GM18502 (cell line): ENCODE data around the gene WDR18.
A peak's percentile ranks its signal among the peaks of the same experiment; 100 is the strongest.
"Not testable (repeated sequence)": the region's sequence is repeated elsewhere in the genome, so short reads cannot be mapped to it uniquely, and the experiment has no call there.

Experiments
- ATAC-seq: cut with Tn5 transposase; IDR thresholded peaks from one replicate; pipeline ENCODE4 v1.9.1; 2021; ENCODE audit warnings: mild to moderate bottlenecking; ENCODE audit not compliant: unreplicated experiment, poor library complexity

WDR18 gene

GRCh38 chr19:948842-949496 lies 35.2 kb upstream of the WDR18 start:
- no peak for ATAC-seq

GRCh38 chr19:950352-951066 lies 33.6 kb upstream of the WDR18 start:
- ATAC-seq = no peak

- ATAC-seq = no peak
Measured at GRCh38 chr19:952049-952679, 32.0 kb upstream of the WDR18 start.

- no peak for ATAC-seq
Measured at GRCh38 chr19:952680-953444, 31.3 kb upstream of the WDR18 start.

- no peak for ATAC-seq
Measured at GRCh38 chr19:953445-954271, 30.5 kb upstream of the WDR18 start.

- no peak for ATAC-seq
Measured at GRCh38 chr19:954272-954671, 29.9 kb upstream of the WDR18 start.

GRCh38 chr19:954672-955494 lies 29.3 kb upstream of the WDR18 start:
- peak; percentile 42 for ATAC-seq

- no peak for ATAC-seq
Measured at GRCh38 chr19:955803-956765, 28.1 kb upstream of the WDR18 start.

GRCh38 chr19:956766-957440 lies 27.2 kb upstream of the WDR18 start:
- ATAC-seq = no peak

GRCh38 chr19:957578-957977 lies 26.6 kb upstream of the WDR18 start:
- ATAC-seq = not testable (repeated sequence)

- no peak for ATAC-seq
Measured at GRCh38 chr19:958967-959855, 24.9 kb upstream of the WDR18 start.

GRCh38 chr19:960020-960419 lies 24.1 kb upstream of the WDR18 start:
- no peak for ATAC-seq

GRCh38 chr19:960601-960938 lies 23.6 kb upstream of the WDR18 start:
- no peak for ATAC-seq

- no peak for ATAC-seq
Measured at GRCh38 chr19:961866-962620, 22.1 kb upstream of the WDR18 start.

- no peak for ATAC-seq
Measured at GRCh38 chr19:962683-963400, 21.3 kb upstream of the WDR18 start.
